ENCODE results near the gene LDHD.
A peak's percentile ranks its signal among the peaks of the same experiment; 100 is the strongest.

- TF ChIP-seq, protein P1, sequence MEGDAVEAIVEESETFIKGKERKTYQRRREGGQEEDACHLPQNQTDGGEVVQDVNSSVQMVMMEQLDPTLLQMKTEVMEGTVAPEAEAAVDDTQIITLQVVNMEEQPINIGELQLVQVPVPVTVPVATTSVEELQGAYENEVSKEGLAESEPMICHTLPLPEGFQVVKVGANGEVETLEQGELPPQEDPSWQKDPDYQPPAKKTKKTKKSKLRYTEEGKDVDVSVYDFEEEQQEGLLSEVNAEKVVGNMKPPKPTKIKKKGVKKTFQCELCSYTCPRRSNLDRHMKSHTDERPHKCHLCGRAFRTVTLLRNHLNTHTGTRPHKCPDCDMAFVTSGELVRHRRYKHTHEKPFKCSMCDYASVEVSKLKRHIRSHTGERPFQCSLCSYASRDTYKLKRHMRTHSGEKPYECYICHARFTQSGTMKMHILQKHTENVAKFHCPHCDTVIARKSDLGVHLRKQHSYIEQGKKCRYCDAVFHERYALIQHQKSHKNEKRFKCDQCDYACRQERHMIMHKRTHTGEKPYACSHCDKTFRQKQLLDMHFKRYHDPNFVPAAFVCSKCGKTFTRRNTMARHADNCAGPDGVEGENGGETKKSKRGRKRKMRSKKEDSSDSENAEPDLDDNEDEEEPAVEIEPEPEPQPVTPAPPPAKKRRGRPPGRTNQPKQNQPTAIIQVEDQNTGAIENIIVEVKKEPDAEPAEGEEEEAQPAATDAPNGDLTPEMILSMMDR (IDR thresholded peaks at IDR 0.05): no peak
- peak in 2 of 4 donors; percentile 19 to 66 for TF ChIP-seq POLR2AphosphoS5 (IDR thresholded peaks at IDR 0.05)
- no peak for TF ChIP-seq EP300 (IDR thresholded peaks at IDR 0.05)
- TF ChIP-seq POLR2A (IDR thresholded peaks at IDR 0.05): no peak
Measured at GRCh38 chr16:75085556-75085955, 31.0 kb downstream of the LDHD start.
